ENCODE results near the gene PTPRG. TPM values are rescaled to one million over a fixed set of nuclear protein-coding genes. Genes with fewer than 3 reads are reported as not detected.

Gene PTPRG
- total RNA-seq, 1 donor from 2014 or later: 11.1 TPM

DNA sequence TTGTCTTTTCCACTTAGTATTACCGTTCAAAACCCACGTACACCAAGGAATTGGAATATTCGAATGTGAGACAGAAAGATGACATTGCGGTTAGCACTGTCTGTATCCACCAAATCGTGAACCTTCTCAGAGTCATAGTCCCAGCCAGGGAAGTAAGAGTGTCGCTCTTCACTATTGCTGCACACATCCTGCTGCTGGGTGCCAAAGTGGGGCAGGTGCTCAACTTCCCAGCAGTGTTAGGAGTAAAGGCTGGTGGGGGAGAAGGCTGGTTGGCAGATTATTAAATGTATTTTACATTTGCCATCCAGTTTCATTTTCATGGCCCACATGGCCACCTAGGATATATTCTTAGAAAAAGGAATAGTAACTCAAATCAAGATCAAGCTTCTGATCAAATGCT, 65.1 kb downstream of the PTPRG start:
- DNase-seq (ENCODE audit: low read depth) (no peak), FAIRE-seq (no peak)
- Histone ChIP-seq H3K36me3 (ENCODE audit: control insufficient read depth, insufficient read depth, low read length) (no peaks in the 10 kb centered on the region), H3K27me3 (ENCODE audit: control insufficient read depth, insufficient read depth, low read length) (no peaks in the 10 kb centered on the region), H3K4me3 (ENCODE audit: low read depth, low read length) (no peak overlapping the region)
- TF ChIP-seq, protein P1, sequence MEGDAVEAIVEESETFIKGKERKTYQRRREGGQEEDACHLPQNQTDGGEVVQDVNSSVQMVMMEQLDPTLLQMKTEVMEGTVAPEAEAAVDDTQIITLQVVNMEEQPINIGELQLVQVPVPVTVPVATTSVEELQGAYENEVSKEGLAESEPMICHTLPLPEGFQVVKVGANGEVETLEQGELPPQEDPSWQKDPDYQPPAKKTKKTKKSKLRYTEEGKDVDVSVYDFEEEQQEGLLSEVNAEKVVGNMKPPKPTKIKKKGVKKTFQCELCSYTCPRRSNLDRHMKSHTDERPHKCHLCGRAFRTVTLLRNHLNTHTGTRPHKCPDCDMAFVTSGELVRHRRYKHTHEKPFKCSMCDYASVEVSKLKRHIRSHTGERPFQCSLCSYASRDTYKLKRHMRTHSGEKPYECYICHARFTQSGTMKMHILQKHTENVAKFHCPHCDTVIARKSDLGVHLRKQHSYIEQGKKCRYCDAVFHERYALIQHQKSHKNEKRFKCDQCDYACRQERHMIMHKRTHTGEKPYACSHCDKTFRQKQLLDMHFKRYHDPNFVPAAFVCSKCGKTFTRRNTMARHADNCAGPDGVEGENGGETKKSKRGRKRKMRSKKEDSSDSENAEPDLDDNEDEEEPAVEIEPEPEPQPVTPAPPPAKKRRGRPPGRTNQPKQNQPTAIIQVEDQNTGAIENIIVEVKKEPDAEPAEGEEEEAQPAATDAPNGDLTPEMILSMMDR (IDR thresholded peaks at IDR 0.05; ENCODE audit: insufficient read depth, low read length, severe bottlenecking): no peak

DNA sequence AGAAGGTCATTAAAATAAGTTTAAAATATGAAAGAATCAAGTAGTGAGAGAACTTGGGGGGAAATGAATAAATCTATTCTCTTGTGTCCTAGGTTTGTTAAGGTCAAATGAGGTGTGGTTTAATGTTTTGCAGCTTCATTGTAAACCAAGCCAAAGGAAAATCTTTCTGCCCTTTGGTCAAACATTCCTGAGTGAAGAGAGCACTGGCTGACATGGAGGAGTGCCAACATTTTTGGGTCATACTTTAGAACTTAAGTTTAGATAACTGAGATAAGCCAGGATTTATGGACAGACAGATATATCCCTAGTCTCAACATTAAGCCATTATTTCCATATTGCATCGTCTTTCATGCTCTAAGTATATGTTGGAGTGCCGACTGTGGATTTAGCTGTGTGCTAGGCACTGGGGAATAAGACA, 66.4 kb downstream of the PTPRG start:
- TF ChIP-seq, protein P1 (IDR thresholded peaks at IDR 0.05; ENCODE audit: insufficient read depth, low read length, severe bottlenecking): no peak
- Histone ChIP-seq H3K4me3 (ENCODE audit: low read depth, low read length) (no peak overlapping the region), H3K27me3 (ENCODE audit: control insufficient read depth, insufficient read depth, low read length) (no peaks in the 10 kb centered on the region), H3K36me3 (ENCODE audit: control insufficient read depth, insufficient read depth, low read length) (no peaks in the 10 kb centered on the region)
- FAIRE-seq (no peak), DNase-seq (ENCODE audit: low read depth) (peak; percentile 28)

DNA sequence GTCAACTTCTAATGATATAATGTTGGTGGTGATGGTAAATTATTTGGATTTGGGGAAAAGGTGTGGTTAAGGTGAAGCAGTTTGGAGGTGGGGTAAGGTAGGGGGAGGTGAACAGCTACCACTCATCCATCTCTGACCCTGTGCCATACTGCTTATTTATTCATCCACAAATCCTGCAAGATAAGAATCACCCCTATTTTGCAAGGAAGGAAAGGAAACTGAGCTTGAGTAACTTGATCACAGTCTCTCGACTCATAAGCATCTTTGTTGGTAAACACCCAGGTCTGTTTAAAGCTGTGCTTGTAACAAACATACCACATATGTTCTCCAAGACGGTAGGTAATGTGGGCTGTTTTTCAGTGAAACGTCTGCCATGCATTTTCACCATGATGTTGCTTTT, 67.3 kb downstream of the PTPRG start:
- peak; percentile 7 for DNase-seq (ENCODE audit: low read depth)
- TF ChIP-seq, protein P1 (IDR thresholded peaks at IDR 0.05; ENCODE audit: insufficient read depth, low read length, severe bottlenecking): no peak
- Histone ChIP-seq H3K36me3 (ENCODE audit: control insufficient read depth, insufficient read depth, low read length) (no peaks in the 10 kb centered on the region), H3K27me3 (ENCODE audit: control insufficient read depth, insufficient read depth, low read length) (no peaks in the 10 kb centered on the region), H3K4me3 (ENCODE audit: low read depth, low read length) (no peak overlapping the region)
- no peak for FAIRE-seq

DNA sequence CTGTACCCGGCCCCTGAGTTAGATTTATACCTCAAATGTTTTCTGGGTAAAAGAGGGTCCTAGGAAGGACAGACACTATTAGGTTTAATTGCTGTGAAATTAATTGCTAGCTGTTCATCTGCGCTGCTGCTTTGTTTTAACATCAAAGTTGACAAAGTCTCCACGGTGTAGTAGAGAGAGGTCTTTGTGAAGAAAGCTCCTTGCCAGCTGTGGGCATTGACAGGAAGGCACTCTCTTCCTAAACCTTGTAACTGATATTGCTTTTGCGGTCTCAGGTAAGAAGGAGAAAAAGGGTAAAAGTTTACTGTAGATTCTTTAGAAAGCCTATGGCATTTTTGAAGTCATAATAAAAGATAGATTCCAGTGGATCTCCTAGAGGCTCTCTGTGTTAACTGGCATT, 68.1 kb downstream of the PTPRG start:
- no peak overlapping the region for H3K4me3 ChIP-seq (ENCODE audit: low read depth, low read length)
- no peak for DNase-seq (ENCODE audit: low read depth)
- TF ChIP-seq, protein P1 (IDR thresholded peaks at IDR 0.05; ENCODE audit: insufficient read depth, low read length, severe bottlenecking): no peak

DNA sequence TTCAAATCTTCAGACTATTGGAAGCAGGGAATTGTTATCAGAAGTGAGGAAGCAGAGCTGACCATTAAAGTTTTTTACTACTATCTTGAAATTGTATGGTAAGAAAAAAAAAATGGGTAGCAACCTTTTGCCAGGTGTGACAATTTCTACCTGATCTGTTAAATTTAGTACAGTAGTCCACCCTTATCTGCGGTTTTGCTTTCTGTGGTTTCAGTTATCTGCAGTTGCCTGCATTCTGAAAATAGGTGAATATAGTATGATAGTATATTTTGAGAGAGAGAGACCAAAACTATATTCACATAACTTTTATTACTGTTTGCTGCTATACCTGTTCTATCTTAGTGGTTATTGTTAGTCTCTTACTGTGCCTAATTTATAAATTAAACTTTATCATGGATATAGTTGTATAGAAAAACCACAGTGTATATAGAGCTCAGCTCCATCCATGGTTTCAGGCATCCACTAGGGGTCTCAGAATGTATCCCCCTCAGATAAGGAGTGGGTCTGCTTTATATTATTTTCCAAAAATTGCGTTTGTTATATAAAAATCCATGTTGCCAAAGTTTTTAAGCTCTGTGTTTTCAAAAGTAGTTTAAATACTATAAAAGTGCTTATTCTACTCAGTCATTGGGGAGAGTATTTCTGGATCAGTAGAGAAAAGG, 69.9 kb downstream of the PTPRG start:
- DNase-seq (ENCODE audit: low read depth) (no peak), FAIRE-seq (no peak)
- H3K36me3 ChIP-seq (ENCODE audit: control insufficient read depth, insufficient read depth, low read length): no peaks in the 10 kb centered on the region
- TF ChIP-seq, protein P1 (IDR thresholded peaks at IDR 0.05; ENCODE audit: insufficient read depth, low read length, severe bottlenecking): no peak
- H3K4me3 ChIP-seq (ENCODE audit: low read depth, low read length): no peak overlapping the region
- no peaks in the 10 kb centered on the region for H3K27me3 ChIP-seq (ENCODE audit: control insufficient read depth, insufficient read depth, low read length)

More for the DNA sequence above, 68.1 kb downstream of the PTPRG start:
- H3K36me3 ChIP-seq (ENCODE audit: control insufficient read depth, insufficient read depth, low read length): no peaks in the 10 kb centered on the region
- no peak for FAIRE-seq
- H3K27me3 ChIP-seq (ENCODE audit: control insufficient read depth, insufficient read depth, low read length): no peaks in the 10 kb centered on the region
